SU-DHL-6 (cell line): ENCODE results near the gene TMF1.

Experiments
- CTCF ChIP-seq: fragments of 200-600 bp; sonication (generic); IDR thresholded peaks from one replicate; pipeline ENCODE4 v1.5.1; 2017; ENCODE audit warnings: antibody characterized with exemption, mild to moderate bottlenecking, low read length, moderate library complexity; ENCODE audit not compliant: insufficient read depth, poor library complexity, severe bottlenecking
- EZH2phosphoT487 ChIP-seq: fragments of 200-600 bp; sonication (generic), shearing (Covaris generic); conservative IDR thresholded peaks from 2 replicates; pipeline ENCODE4 v1.6.1; 2018; ENCODE audit warnings: mild to moderate bottlenecking, antibody characterized with exemption, low read length, moderate library complexity, mixed read lengths

- TF ChIP-seq CTCF (no peak), EZH2phosphoT487 (no peak)
Measured at GRCh38 chr3:69065318-69065964, 13.3 kb upstream of the TMF1 start.
